ENCODE results near the gene GABRG2.
"Not testable (repeated sequence)": the region's sequence is repeated elsewhere in the genome, so short reads cannot be mapped to it uniquely, and the experiment has no call there.

GABRG2 gene

GRCh38 chr5:162067655-162068411 lies at the start of gene GABRG2:
GABRG2 (plus strand) TSS chr5:162067773; CDS start chr5:162068000, 227 bp downstream.
- DNase-seq, result no peak

GRCh38 chr5:162025312-162025711 lies 42.3 kb upstream of the GABRG2 start:
- no peak for DNase-seq

GRCh38 chr5:162026803-162027202 lies 40.8 kb upstream of the GABRG2 start:
- DNase-seq, result no peak

- DNase-seq, result no peak
Observed at GRCh38 chr5:162037431-162037830, 30.1 kb upstream of the GABRG2 start.

GRCh38 chr5:162047279-162047678 lies 20.3 kb upstream of the GABRG2 start:
- no peak for DNase-seq

- DNase-seq, result no peak
Observed at GRCh38 chr5:162052676-162053075, 14.9 kb upstream of the GABRG2 start.

GRCh38 chr5:162055095-162055494 lies 12.5 kb upstream of the GABRG2 start:
- not testable (repeated sequence) for DNase-seq

GRCh38 chr5:162067162-162067561 lies 411 bp upstream of the GABRG2 start:
- no peak for DNase-seq

GRCh38 chr5:162068412-162068811 lies 839 bp downstream of the GABRG2 start:
- DNase-seq, result no peak

GRCh38 chr5:162068936-162069335 lies 1.4 kb downstream of the GABRG2 start:
- no peak for DNase-seq

- DNase-seq, result no peak
Observed at GRCh38 chr5:162078805-162079204, 11.2 kb downstream of the GABRG2 start.

- no peak for DNase-seq
Observed at GRCh38 chr5:162091336-162091735, 23.8 kb downstream of the GABRG2 start.

GRCh38 chr5:162096448-162096847 lies 28.9 kb downstream of the GABRG2 start:
- no peak for DNase-seq

GRCh38 chr5:162107591-162107990 lies 40.0 kb downstream of the GABRG2 start:
- DNase-seq, result no peak

- no peak for DNase-seq
Observed at GRCh38 chr5:162119801-162120200, 52.2 kb downstream of the GABRG2 start.

GRCh38 chr5:162128117-162128516 lies 60.5 kb downstream of the GABRG2 start:
- no peak for DNase-seq

GRCh38 chr5:162132348-162132747 lies 64.8 kb downstream of the GABRG2 start:
- no peak for DNase-seq

- DNase-seq, result no peak
Observed at GRCh38 chr5:162139190-162139589, 71.6 kb downstream of the GABRG2 start.

- no peak for DNase-seq
Observed at GRCh38 chr5:162154242-162154641, 86.7 kb downstream of the GABRG2 start.

GRCh38 chr5:162160401-162160800 lies 92.8 kb downstream of the GABRG2 start:
- no peak for DNase-seq

GRCh38 chr5:162163663-162164062 lies 96.1 kb downstream of the GABRG2 start:
- no peak for DNase-seq

- DNase-seq, result no peak
Observed at GRCh38 chr5:162174358-162174974, 106.9 kb downstream of the GABRG2 start.

GRCh38 chr5:162187371-162187770 lies 119.8 kb downstream of the GABRG2 start:
- no peak for DNase-seq

- DNase-seq, result no peak
Observed at GRCh38 chr5:162189719-162190118, 122.1 kb downstream of the GABRG2 start.

- DNase-seq, result no peak
Observed at GRCh38 chr5:162193012-162193411, 125.4 kb downstream of the GABRG2 start.
